H9 (cell line): ENCODE results near the gene CCSER1. TPM values are rescaled to one million over a fixed set of nuclear protein-coding genes. Genes with fewer than 3 reads are reported as not detected.

ENCODE experiments used
- DNase-seq: peaks from one replicate; pipeline ENCODE4 v3.0.0-alpha.2; 2017
- H2AFZ ChIP-seq: one replicate; pipeline ENCODE4 v1.6.1; 2013; ENCODE audit warnings: mild to moderate bottlenecking, low read length, control low read depth, moderate library complexity
- H2AK5ac ChIP-seq: 2 replicates; pipeline ENCODE4 v1.6.1; 2013; ENCODE audit warnings: low read length, control low read depth, mixed read lengths; ENCODE audit not compliant: insufficient read length
- H2BK120ac ChIP-seq: one replicate; pipeline ENCODE4 v1.6.1; 2013; ENCODE audit warnings: low read depth, mild to moderate bottlenecking, low read length, control low read depth, inconsistent platforms; ENCODE audit not compliant: poor library complexity, severe bottlenecking
- H2BK12ac ChIP-seq: 2 replicates; pipeline ENCODE4 v1.6.1; 2013; ENCODE audit warnings: low read length, control low read depth, mixed read lengths, low read depth; ENCODE audit not compliant: insufficient read length
- H2BK15ac ChIP-seq: 2 replicates; pipeline ENCODE4 v1.6.1; 2013; ENCODE audit warnings: low read depth, low read length, control low read depth
- H2BK20ac ChIP-seq: one replicate; pipeline ENCODE4 v1.6.1; 2013; ENCODE audit warnings: low read depth, mild to moderate bottlenecking, low read length, control low read depth, inconsistent platforms; ENCODE audit not compliant: poor library complexity, severe bottlenecking
- H2BK5ac ChIP-seq: 2 replicates; pipeline ENCODE4 v1.6.1; 2013; ENCODE audit warnings: low read length, control low read depth, mixed read lengths; ENCODE audit not compliant: insufficient read length
- H3K14ac ChIP-seq: 2 replicates; pipeline ENCODE4 v1.6.1; 2013; ENCODE audit warnings: low read length, control low read depth; ENCODE audit not compliant: insufficient read depth
- H3K18ac ChIP-seq: 2 replicates; pipeline ENCODE4 v1.6.1; 2013; ENCODE audit warnings: low read depth, mild to moderate bottlenecking, mixed read lengths, low read length, control low read depth; ENCODE audit not compliant: insufficient read length
- H3K23ac ChIP-seq: 2 replicates; pipeline ENCODE4 v1.6.1; 2013; ENCODE audit warnings: low read length, control low read depth, mixed read lengths, low read depth; ENCODE audit not compliant: insufficient read length
- H3K23me2 ChIP-seq: 2 replicates; pipeline ENCODE4 v1.6.1; 2013; ENCODE audit warnings: low read depth, mild to moderate bottlenecking, mixed read lengths, low read length, control low read depth; ENCODE audit not compliant: insufficient read length, poor library complexity, severe bottlenecking
- H3K27ac ChIP-seq: 2 replicates; pipeline ENCODE4 v1.5.1; 2013; ENCODE audit warnings: low read length, control low read depth, mixed read lengths, low read depth; ENCODE audit not compliant: insufficient read length
- H3K27me3 ChIP-seq: 2 replicates; pipeline ENCODE4 v1.6.1; 2013; ENCODE audit warnings: low read length, control low read depth, inconsistent platforms; ENCODE audit not compliant: insufficient read depth
- H3K4ac ChIP-seq: 2 replicates; pipeline ENCODE4 v1.6.1; 2013; ENCODE audit warnings: low read depth, mild to moderate bottlenecking, control low read depth, inconsistent platforms, low read length, moderate library complexity
- H3K4me1 ChIP-seq: 2 replicates; pipeline ENCODE4 v1.6.1; 2013; ENCODE audit warnings: low read length, control low read depth, inconsistent platforms; ENCODE audit not compliant: insufficient read depth
- H3K4me2 ChIP-seq: 2 replicates; pipeline ENCODE4 v1.6.1; 2013; ENCODE audit warnings: low read length, control low read depth, mixed read lengths; ENCODE audit not compliant: insufficient read length, insufficient read depth
- H3K56ac ChIP-seq: 2 replicates; pipeline ENCODE4 v1.6.1; 2013; ENCODE audit warnings: low read depth, mild to moderate bottlenecking, mixed read lengths, low read length, control low read depth; ENCODE audit not compliant: insufficient read length
- H3K79me1 ChIP-seq: 2 replicates; pipeline ENCODE4 v1.6.1; 2013; ENCODE audit warnings: low read depth, mild to moderate bottlenecking, moderate library complexity, low read length, control low read depth, inconsistent platforms; ENCODE audit not compliant: insufficient read depth, poor library complexity, severe bottlenecking
- H3K79me2 ChIP-seq: 2 replicates; pipeline ENCODE4 v1.6.1; 2013; ENCODE audit warnings: low read length, control low read depth, inconsistent platforms; ENCODE audit not compliant: insufficient read depth
- H3K9ac ChIP-seq: 2 replicates; pipeline ENCODE4 v1.6.1; 2013; ENCODE audit warnings: low read length, control low read depth, mixed read lengths; ENCODE audit not compliant: insufficient read length; ENCODE audit errors: extremely low read depth
- H3K9me3 ChIP-seq: one replicate; pipeline ENCODE4 v1.6.1; 2013; ENCODE audit warnings: low read depth, low read length, inconsistent platforms; ENCODE audit not compliant: control insufficient read depth
- H3T11ph ChIP-seq: one replicate; pipeline ENCODE4 v1.6.1; 2013; ENCODE audit warnings: mild to moderate bottlenecking, low read length, control low read depth, inconsistent platforms
- H4K20me1 ChIP-seq: one replicate; pipeline ENCODE4 v1.6.1; 2013; ENCODE audit not compliant: control insufficient read depth, insufficient read length, insufficient read depth
- H4K5ac ChIP-seq: 2 replicates; pipeline ENCODE4 v1.6.1; 2013; ENCODE audit warnings: low read depth, mild to moderate bottlenecking, mixed read lengths, low read length, control low read depth; ENCODE audit not compliant: insufficient read length
- H4K8ac ChIP-seq: replicated peaks from 2 replicates; pipeline ENCODE4 v1.6.1; 2013; ENCODE audit warnings: low read length, control low read depth, mixed read lengths, low read depth; ENCODE audit not compliant: insufficient read length
- H4K91ac ChIP-seq: 2 replicates; pipeline ENCODE4 v1.6.1; 2013; ENCODE audit warnings: low read depth, mild to moderate bottlenecking, moderate library complexity, mixed read lengths, low read length, control low read depth; ENCODE audit not compliant: insufficient read length
- H3K27ac Mint-ChIP-seq, 3 experiments: 2 replicates in 2 of 3; 3 replicates in 1 of 3; pipeline ENCODE4 v1.8.0; 2020 to 2021; ENCODE audit warnings: mixed read lengths in 3 of 3, mild to moderate bottlenecking in 1 of 3, moderate library complexity in 1 of 3
- H3K27me3 Mint-ChIP-seq: 2 replicates; pipeline ENCODE4 v1.8.0; 2021; ENCODE audit warnings: low read depth, mild to moderate bottlenecking, moderate library complexity, mixed read lengths
- H3K36me3 Mint-ChIP-seq, 3 experiments: 2 replicates in 2 of 3; 3 replicates in 1 of 3; pipeline ENCODE4 v1.8.0; 2020 to 2021; ENCODE audit warnings: low read depth in 3 of 3, mixed read lengths in 3 of 3; ENCODE audit not compliant: insufficient read depth in 1 of 3
- H3K4me1 Mint-ChIP-seq, 2 experiments: 2 replicates each; pipeline ENCODE4 v1.8.0; 2020; ENCODE audit warnings: mixed read lengths in 2 of 2
- H3K4me3 Mint-ChIP-seq, 2 experiments: 2 replicates in 1 of 2; 3 replicates in 1 of 2; pipeline ENCODE4 v1.8.0; 2020 to 2021; ENCODE audit warnings: mild to moderate bottlenecking in 2 of 2, mixed read lengths in 2 of 2, moderate library complexity in 1 of 2
- H3K9me3 Mint-ChIP-seq, 2 experiments: 2 replicates in 1 of 2; 3 replicates in 1 of 2; pipeline ENCODE4 v1.8.0; 2020; ENCODE audit warnings: mild to moderate bottlenecking in 2 of 2, mixed read lengths in 2 of 2, moderate library complexity in 1 of 2
- CTCF ChIP-seq: fragments of 200-600 bp; sonication (generic); conservative IDR thresholded peaks from 3 replicates; pipeline ENCODE4 v1.8.0; 2021; ENCODE audit warnings: antibody characterized with exemption, mild to moderate bottlenecking
- WGBS: extraction: QIAGEN DNeasy Blood & Tissue Kit; methylation state at CpG from one replicate; pipeline ENCODE4 v1.1.7; 2013; ENCODE audit warnings: missing lambda C conversion rate, low lambda C conversion rate, mixed read lengths; ENCODE audit not compliant: insufficient read length; ENCODE audit errors: extremely low coverage; 5-methylcytosine and 5-hydroxymethylcytosine counted together
- total RNA-seq: library from RNA; stranded (reverse); gene quantifications from 2 replicates; pipeline ENCODE4 v1.2.1, GENCODE V29; 2021

The CCSER1 gene
- total RNA-seq, 1 experiment from 2014 or later = 0.37 TPM

GRCh38 chr4:91280551-91281290, 1153.5 kb downstream of the CCSER1 start:
- H2BK120ac ChIP-seq = no peak overlapping the region
- no peaks in the 10 kb centered on the region for H4K20me1 ChIP-seq
- no peak overlapping the region for H4K8ac ChIP-seq
- no peak overlapping the region for H4K5ac ChIP-seq
- no peak overlapping the region for H4K91ac ChIP-seq
- H3K27me3 Mint-ChIP-seq = no peaks in the 10 kb centered on the region
- no peak overlapping the region for H3K4me2 ChIP-seq
- H2BK5ac ChIP-seq = no peak overlapping the region
- H2BK20ac ChIP-seq = no peak overlapping the region
- no peak overlapping the region for H3T11ph ChIP-seq
- H2BK12ac ChIP-seq = no peak overlapping the region
- no peak overlapping the region for H2AK5ac ChIP-seq
- no peak overlapping the region for H3K4me3 Mint-ChIP-seq
- no peaks in the 10 kb centered on the region for H3K36me3 Mint-ChIP-seq
- H3K4me1 Mint-ChIP-seq = peaks cover 7 to 10% of the 10 kb centered on the region in 2 experiments; a peak in 3 of 4 replicates
- H3K18ac ChIP-seq = no peak overlapping the region
- no peaks in the 10 kb centered on the region for H3K79me1 ChIP-seq
- H3K9me3 ChIP-seq = no peaks in the 10 kb centered on the region
- H3K14ac ChIP-seq = no peak overlapping the region
- H3K27ac ChIP-seq = no peak overlapping the region
- no peak overlapping the region for H2BK15ac ChIP-seq
- H3K9ac ChIP-seq = no peak overlapping the region
- no peaks in the 10 kb centered on the region for H3K9me3 Mint-ChIP-seq
- no CpG with 5 or more reads among the region's 3 CpGs for WGBS
- TF ChIP-seq CTCF = no peak
- no peak overlapping the region for H3K23ac ChIP-seq
- no peaks in the 10 kb centered on the region for H3K23me2 ChIP-seq
- H3K4ac ChIP-seq = no peak overlapping the region
- H3K4me1 ChIP-seq = no peaks in the 10 kb centered on the region; the same call in 1 of the 2 replicates
- DNase-seq = no peak
- no peak overlapping the region for H2AFZ ChIP-seq
- H3K56ac ChIP-seq = no peak overlapping the region
- H3K79me2 ChIP-seq = no peaks in the 10 kb centered on the region
- H3K27me3 ChIP-seq = no peaks in the 10 kb centered on the region
- H3K27ac Mint-ChIP-seq = peak overlapping the region in 2 of 3 experiments; percentile 33 to 36; a peak in 3 of 7 replicates
